Neuronal stem cell (in vitro differentiated cells): ENCODE measurements around the gene SOX18. TPM values are rescaled to one million over a fixed set of nuclear protein-coding genes. Genes with fewer than 3 reads are reported as not detected.

ENCODE experiments used
- DNase-seq: peaks from one replicate; pipeline ENCODE4 v3.0.0-alpha.2; 2013; ENCODE audit warnings: low spot score
- H2AFZ ChIP-seq: one replicate; pipeline ENCODE4 v1.6.1; 2013; ENCODE audit warnings: mild to moderate bottlenecking, low read length, inconsistent platforms
- H2AK5ac ChIP-seq: 2 replicates; pipeline ENCODE4 v1.6.1; 2013; ENCODE audit warnings: low read depth, mild to moderate bottlenecking, inconsistent platforms, low read length, moderate library complexity, mixed read lengths
- H2BK120ac ChIP-seq: 2 replicates; pipeline ENCODE4 v1.6.1; 2013; ENCODE audit warnings: low read depth, mild to moderate bottlenecking, inconsistent platforms, low read length, moderate library complexity, mixed read lengths
- H2BK12ac ChIP-seq: one replicate; pipeline ENCODE4 v1.6.1; 2013; ENCODE audit warnings: low read length, inconsistent platforms
- H2BK15ac ChIP-seq: 2 replicates; pipeline ENCODE4 v1.6.1; 2013; ENCODE audit warnings: mild to moderate bottlenecking, low read length, inconsistent platforms, mixed read lengths
- H2BK5ac ChIP-seq: one replicate; pipeline ENCODE4 v1.6.1; 2013; ENCODE audit warnings: inconsistent platforms, mild to moderate bottlenecking, low read length, moderate library complexity
- H3K14ac ChIP-seq: one replicate; pipeline ENCODE4 v1.6.1; 2013; ENCODE audit warnings: low read length, inconsistent platforms
- H3K18ac ChIP-seq: 2 replicates; pipeline ENCODE4 v1.6.1; 2013; ENCODE audit warnings: low read length, inconsistent platforms
- H3K23ac ChIP-seq: 2 replicates; pipeline ENCODE4 v1.6.1; 2013; ENCODE audit warnings: low read depth, mild to moderate bottlenecking, mixed read lengths, low read length, inconsistent platforms; ENCODE audit not compliant: poor library complexity
- H3K27ac ChIP-seq: replicated peaks from 3 replicates; pipeline ENCODE4 v1.5.1; 2013; ENCODE audit warnings: low read length, inconsistent platforms
- H3K27me3 ChIP-seq, 3 experiments: 2 replicates each; pipeline ENCODE4 v1.6.1; 2013; ENCODE audit warnings: low read length in 3 of 3, mild to moderate bottlenecking in 2 of 3, inconsistent platforms in 1 of 3, low read depth in 1 of 3, mixed read lengths in 1 of 3, moderate library complexity in 1 of 3; ENCODE audit not compliant: control insufficient read depth in 3 of 3, insufficient read depth in 3 of 3
- H3K36me3 ChIP-seq, 2 donors: replicated peaks in 1 of 2; 2 replicates each; pipeline ENCODE4 v1.6.1; 2013; ENCODE audit warnings: low read length in 2 of 2; ENCODE audit not compliant: control insufficient read depth in 2 of 2, insufficient read depth in 2 of 2
- H3K4ac ChIP-seq: 2 replicates; pipeline ENCODE4 v1.6.1; 2013; ENCODE audit warnings: inconsistent platforms, mild to moderate bottlenecking, low read length, moderate library complexity
- H3K4me1 ChIP-seq, 2 donors: 1 replicate in 1 of 2; 2 replicates in 1 of 2; pipeline ENCODE4 v1.6.1; 2013; ENCODE audit warnings: low read length in 2 of 2, low read depth in 1 of 2; ENCODE audit not compliant: control insufficient read depth in 2 of 2, insufficient read depth in 1 of 2
- H3K4me2 ChIP-seq: one replicate; pipeline ENCODE4 v1.6.1; 2013; ENCODE audit warnings: mild to moderate bottlenecking, low read length, inconsistent platforms; ENCODE audit not compliant: insufficient read depth, poor library complexity, severe bottlenecking
- H3K4me3 ChIP-seq, 2 donors: 2 replicates each; pipeline ENCODE4 v1.5.1; 2013; ENCODE audit warnings: low read length in 2 of 2, mild to moderate bottlenecking in 2 of 2, inconsistent platforms in 1 of 2, moderate library complexity in 1 of 2
- H3K79me1 ChIP-seq: one replicate; pipeline ENCODE4 v1.6.1; 2013; ENCODE audit warnings: low read depth, mild to moderate bottlenecking, inconsistent platforms, low read length, moderate library complexity
- H3K9ac ChIP-seq: one replicate; pipeline ENCODE4 v1.6.1; 2013; ENCODE audit warnings: mild to moderate bottlenecking, low read depth, low read length, inconsistent platforms; ENCODE audit not compliant: poor library complexity
- H3K9me3 ChIP-seq, 2 donors: replicated peaks in 1 of 2; 2 replicates each; pipeline versions ENCODE3 to v1.6.1; 2013; ENCODE audit warnings: low read length in 2 of 2, mild to moderate bottlenecking in 2 of 2, inconsistent platforms in 1 of 2, low read depth in 1 of 2, mixed read lengths in 1 of 2, moderate library complexity in 1 of 2; ENCODE audit not compliant: control insufficient read depth in 2 of 2, insufficient read depth in 1 of 2
- H4K8ac ChIP-seq: one replicate; pipeline ENCODE4 v1.6.1; 2013; ENCODE audit warnings: low read depth, mild to moderate bottlenecking, inconsistent platforms, low read length, moderate library complexity
- H4K91ac ChIP-seq: one replicate; pipeline ENCODE4 v1.6.1; 2013; ENCODE audit warnings: low read length, low read depth, mild to moderate bottlenecking, inconsistent platforms; ENCODE audit not compliant: poor library complexity
- WGBS, 2 donors: extraction: QIAGEN DNeasy Blood & Tissue Kit; methylation state at CpG; one replicate each; pipeline ENCODE4 v1.1.7; 2013; ENCODE audit warnings: missing lambda C conversion rate in 2 of 2, mixed read lengths in 1 of 2; ENCODE audit not compliant: insufficient read length in 2 of 2, insufficient replicate concordance in 1 of 2; ENCODE audit errors: extremely low coverage in 2 of 2; 5-methylcytosine and 5-hydroxymethylcytosine counted together
- small RNA-seq: library from polyadenylated mRNA; stranded (forward); fragments of <200 nt; extraction: miRNeasy Mini kit (QIAGEN cat#:217004); gene quantifications from one replicate; pipeline ENCODE3, GENCODE V24; 2013; ENCODE audit not compliant: insufficient read depth

SOX18 gene

GRCh38 chr20:64001607-64002011 is 47.8 kb downstream of the SOX18 start:
- Histone ChIP-seq H2BK120ac (no peak overlapping the region), H2BK5ac (no peak overlapping the region), H3K27me3 (no peaks in the 10 kb centered on the region), H3K4ac (no peak overlapping the region), H4K8ac (no peak overlapping the region), H3K23ac (no peak overlapping the region), H2AK5ac (no peak overlapping the region), H2BK15ac (no peak overlapping the region), H3K36me3 (peaks cover 49 to 77% of the 10 kb centered on the region in 2 donors), H3K18ac (no peak overlapping the region), H4K91ac (no peak overlapping the region), H3K9ac (no peak overlapping the region), H2BK12ac (no peak overlapping the region), H3K27ac (no peak overlapping the region), H3K14ac (no peak overlapping the region), H3K4me3 (no peak overlapping the region), H3K4me2 (no peak overlapping the region), H3K79me1 (peaks cover 1% of the 10 kb centered on the region), H2AFZ (no peak overlapping the region), H3K4me1 (no peaks in the 10 kb centered on the region), H3K9me3 (peaks cover 0 to 2% of the 10 kb centered on the region in 2 donors)
- DNase-seq, result no peak
- WGBS, 2 donors, result no CpG with 5 or more reads among the region's 11 CpGs

GRCh38 chr20:64000906-64001305 is 48.5 kb downstream of the SOX18 start:
- Histone ChIP-seq H3K27me3 (no peaks in the 10 kb centered on the region), H3K79me1 (no peaks in the 10 kb centered on the region), H3K4ac (no peak overlapping the region), H3K27ac (no peak overlapping the region), H4K91ac (no peak overlapping the region), H3K14ac (no peak overlapping the region), H3K23ac (no peak overlapping the region), H2AFZ (no peak overlapping the region), H2BK12ac (no peak overlapping the region), H2BK5ac (no peak overlapping the region), H3K18ac (no peak overlapping the region), H3K9me3 (peaks cover 0 to 2% of the 10 kb centered on the region in 2 donors), H3K4me3 (peak overlapping the region in 1 of 2 donors; percentile 25), H3K4me1 (no peaks in the 10 kb centered on the region), H3K9ac (no peak overlapping the region), H2AK5ac (no peak overlapping the region), H2BK15ac (no peak overlapping the region), H2BK120ac (no peak overlapping the region), H3K36me3 (peaks cover 50 to 78% of the 10 kb centered on the region in 2 donors), H3K4me2 (no peak overlapping the region), H4K8ac (no peak overlapping the region)
- no CpG with 5 or more reads among the region's 12 CpGs for WGBS, 2 donors
- DNase-seq, result no peak

Small RNA genes within 50 kb of the gene (small RNA-seq; reads per million reads assigned to genes)
- gene AL355803.1 (not detected), gene MIR6813 (not detected)
